Measurements from ENCODE around the gene ARSD.

GRCh38 chrX:2902841-2903240 is 26.3 kb downstream of the ARSD start:
- TF ChIP-seq EZH2 (IDR thresholded peaks at IDR 0.05; ENCODE audit: insufficient read depth, low read length) = no peak
- TF ChIP-seq, protein P1, sequence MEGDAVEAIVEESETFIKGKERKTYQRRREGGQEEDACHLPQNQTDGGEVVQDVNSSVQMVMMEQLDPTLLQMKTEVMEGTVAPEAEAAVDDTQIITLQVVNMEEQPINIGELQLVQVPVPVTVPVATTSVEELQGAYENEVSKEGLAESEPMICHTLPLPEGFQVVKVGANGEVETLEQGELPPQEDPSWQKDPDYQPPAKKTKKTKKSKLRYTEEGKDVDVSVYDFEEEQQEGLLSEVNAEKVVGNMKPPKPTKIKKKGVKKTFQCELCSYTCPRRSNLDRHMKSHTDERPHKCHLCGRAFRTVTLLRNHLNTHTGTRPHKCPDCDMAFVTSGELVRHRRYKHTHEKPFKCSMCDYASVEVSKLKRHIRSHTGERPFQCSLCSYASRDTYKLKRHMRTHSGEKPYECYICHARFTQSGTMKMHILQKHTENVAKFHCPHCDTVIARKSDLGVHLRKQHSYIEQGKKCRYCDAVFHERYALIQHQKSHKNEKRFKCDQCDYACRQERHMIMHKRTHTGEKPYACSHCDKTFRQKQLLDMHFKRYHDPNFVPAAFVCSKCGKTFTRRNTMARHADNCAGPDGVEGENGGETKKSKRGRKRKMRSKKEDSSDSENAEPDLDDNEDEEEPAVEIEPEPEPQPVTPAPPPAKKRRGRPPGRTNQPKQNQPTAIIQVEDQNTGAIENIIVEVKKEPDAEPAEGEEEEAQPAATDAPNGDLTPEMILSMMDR (IDR thresholded peaks at IDR 0.05; ENCODE audit: insufficient read depth, low read depth, low read length) = no peak
